Adrenal gland (tissue), 5 donors: ENCODE data around the gene RNASE8.

Source experiments
- POLR2A ChIP-seq, 2 donors: fragments of 450-650 bp; IDR thresholded peaks; one replicate each; pipeline ENCODE4 v1.6.1; 2017; ENCODE audit warnings: antibody characterized with exemption in 2 of 2, mild to moderate bottlenecking in 2 of 2, moderate library complexity in 1 of 2
- TF ChIP-seq, protein P1 (sequence below), 6 experiments: fragments of 450-650 bp in 4 of 6; fragments of 200-600 bp in 2 of 6; sonication (generic) in 1 of 6; IDR thresholded peaks; 1 replicate in 5 of 6; 2 replicates in 1 of 6; pipeline versions ENCODE4 v1.5.1 to v1.8.0; 2016 to 2021; ENCODE audit warnings: antibody characterized with exemption in 6 of 6, mild to moderate bottlenecking in 2 of 6, moderate library complexity in 1 of 6
- donor health status: DM: no; HTN: no; CAD: no.

DNA sequence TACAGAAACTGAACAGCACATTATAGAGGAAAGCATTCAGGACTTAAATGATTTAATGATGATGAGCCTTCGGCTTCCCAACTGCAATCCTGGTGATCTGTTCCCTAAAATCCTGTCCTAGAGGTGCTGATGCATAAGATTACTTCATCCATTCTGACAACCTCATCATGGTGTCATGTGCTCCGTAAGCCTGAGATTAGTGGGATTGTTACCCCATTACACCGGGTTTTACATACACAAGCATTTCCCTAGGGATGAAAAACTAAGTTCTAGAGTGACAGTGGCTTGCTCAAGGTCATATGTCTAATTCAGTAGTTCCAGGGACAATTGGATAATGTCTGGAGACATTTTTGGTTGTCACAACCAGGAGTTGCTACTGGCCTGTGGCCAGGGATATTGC lies 20.5 kb upstream of the RNASE8 start:
- TF ChIP-seq, protein P1, sequence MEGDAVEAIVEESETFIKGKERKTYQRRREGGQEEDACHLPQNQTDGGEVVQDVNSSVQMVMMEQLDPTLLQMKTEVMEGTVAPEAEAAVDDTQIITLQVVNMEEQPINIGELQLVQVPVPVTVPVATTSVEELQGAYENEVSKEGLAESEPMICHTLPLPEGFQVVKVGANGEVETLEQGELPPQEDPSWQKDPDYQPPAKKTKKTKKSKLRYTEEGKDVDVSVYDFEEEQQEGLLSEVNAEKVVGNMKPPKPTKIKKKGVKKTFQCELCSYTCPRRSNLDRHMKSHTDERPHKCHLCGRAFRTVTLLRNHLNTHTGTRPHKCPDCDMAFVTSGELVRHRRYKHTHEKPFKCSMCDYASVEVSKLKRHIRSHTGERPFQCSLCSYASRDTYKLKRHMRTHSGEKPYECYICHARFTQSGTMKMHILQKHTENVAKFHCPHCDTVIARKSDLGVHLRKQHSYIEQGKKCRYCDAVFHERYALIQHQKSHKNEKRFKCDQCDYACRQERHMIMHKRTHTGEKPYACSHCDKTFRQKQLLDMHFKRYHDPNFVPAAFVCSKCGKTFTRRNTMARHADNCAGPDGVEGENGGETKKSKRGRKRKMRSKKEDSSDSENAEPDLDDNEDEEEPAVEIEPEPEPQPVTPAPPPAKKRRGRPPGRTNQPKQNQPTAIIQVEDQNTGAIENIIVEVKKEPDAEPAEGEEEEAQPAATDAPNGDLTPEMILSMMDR (IDR thresholded peaks at IDR 0.05): no peak
- TF ChIP-seq POLR2A (IDR thresholded peaks at IDR 0.05): no peak
